ENCODE results near the gene CPNE1.
"Not testable (repeated sequence)": the region's sequence is repeated elsewhere in the genome, so short reads cannot be mapped to it uniquely, and the experiment has no call there.

The CPNE1 gene

DNA sequence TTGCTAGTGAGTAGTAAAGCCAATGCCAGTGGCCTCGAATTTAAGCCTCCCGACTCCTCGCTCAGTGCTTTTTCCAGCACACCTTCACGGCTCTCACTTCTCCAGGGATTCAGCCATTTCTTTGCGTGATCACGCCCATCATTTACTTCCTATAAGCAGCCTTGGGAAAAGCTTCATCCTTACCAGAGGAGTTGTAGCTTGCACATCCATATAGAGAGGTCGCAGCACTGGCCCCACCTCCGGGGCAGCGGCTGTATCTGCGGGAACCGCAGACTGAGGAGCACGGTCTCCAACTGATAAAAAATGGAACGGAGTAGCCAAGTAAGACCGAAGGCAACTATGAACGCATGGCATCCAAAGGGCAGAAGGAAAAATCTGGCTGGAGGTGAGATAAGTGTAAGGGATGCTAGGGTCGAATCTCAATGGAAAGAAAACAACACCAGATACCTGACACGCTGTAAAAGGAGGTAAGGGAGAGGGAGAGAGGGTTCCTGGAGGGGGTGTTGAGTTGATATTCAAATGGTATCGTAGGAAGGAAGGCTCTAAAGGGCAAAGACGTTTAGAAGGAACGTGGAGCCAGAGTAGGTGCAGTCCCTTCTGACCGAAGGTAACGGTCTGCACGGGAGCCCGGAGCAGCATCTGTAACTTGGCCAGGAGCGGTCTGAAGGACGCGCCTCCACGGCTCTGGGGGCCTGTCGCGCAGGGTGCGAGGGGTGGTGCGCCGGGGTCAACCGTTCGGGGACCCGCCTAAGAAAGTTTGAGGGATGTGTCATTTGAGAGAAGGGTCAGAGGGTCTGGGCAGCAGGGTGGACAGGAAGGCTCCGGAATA, 33.8 kb upstream of the CPNE1 start:
- no peak for DNase-seq (ENCODE audit: low spot score)

DNA sequence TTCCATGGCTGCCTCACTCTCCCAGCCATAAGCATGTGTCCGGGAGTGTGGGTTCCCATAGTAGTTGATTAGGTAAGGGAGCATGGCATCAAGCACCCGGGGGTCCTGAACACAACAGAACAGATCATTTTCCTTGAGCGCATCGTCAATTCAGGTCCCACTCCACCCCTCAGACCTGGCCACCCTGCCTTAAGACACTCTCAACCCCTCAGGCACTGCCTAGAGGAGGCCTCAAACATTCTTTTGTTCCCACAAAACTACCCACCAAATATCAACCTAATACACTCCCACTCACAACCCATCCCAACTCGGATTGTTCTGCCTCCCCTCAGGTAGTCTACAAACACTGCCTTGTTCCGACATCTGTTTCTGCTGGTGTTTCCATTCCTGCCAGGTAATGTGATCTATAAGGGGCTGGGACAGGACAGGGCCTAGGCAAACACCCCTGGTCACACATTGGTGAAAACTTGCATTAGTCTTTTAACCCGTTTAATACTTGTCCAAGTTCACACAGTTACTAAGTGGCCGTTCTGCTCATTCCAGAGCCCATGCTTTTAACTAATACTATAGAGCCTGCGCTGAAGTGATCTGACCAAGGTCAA, 33.1 kb upstream of the CPNE1 start:
- DNase-seq (ENCODE audit: low spot score) = no peak

DNA sequence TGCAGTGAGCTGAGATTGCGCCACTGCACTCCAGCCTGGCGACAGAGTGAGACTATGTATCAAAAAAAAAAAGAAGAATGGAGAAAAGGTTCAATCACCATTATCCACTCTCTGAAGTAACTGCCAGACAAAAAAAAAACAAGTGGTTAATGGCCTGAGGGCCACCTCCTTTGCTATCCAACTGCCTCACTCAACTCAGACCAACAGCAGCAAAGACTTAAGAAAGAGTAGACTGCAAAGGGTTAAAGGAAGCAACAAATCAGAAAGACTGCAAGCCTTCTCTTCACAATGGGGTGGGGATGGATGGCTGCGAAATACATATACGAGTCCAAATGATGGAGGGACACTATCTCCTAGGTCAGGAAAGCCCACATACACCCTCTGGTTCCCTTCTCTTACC, 31.3 kb upstream of the CPNE1 start:
- DNase-seq (ENCODE audit: low spot score) = no peak

DNA sequence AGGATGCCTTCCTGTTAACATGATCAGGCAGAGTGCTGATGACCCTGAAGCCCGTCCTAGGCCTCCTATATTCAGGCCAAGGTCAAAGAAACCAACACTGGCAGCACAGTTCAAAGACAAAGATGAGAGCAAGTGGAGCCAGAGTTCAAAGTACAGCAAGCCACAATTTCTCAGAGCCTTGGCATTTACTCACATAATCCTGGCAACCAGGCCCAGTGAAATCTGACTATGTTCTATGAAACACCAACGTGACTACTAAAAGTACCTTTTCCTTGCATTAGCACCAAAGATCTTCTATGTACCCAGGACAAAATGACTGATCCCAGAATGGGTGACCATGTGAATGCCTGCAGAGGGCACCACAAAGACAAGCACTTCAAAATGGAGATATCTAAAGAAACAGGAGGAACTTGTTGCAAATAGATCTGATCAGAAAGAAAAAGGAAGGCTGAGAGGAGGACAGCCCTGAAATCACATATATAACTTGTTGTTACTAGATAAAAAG, 30.6 kb upstream of the CPNE1 start:
- DNase-seq (ENCODE audit: low spot score) = no peak

DNA sequence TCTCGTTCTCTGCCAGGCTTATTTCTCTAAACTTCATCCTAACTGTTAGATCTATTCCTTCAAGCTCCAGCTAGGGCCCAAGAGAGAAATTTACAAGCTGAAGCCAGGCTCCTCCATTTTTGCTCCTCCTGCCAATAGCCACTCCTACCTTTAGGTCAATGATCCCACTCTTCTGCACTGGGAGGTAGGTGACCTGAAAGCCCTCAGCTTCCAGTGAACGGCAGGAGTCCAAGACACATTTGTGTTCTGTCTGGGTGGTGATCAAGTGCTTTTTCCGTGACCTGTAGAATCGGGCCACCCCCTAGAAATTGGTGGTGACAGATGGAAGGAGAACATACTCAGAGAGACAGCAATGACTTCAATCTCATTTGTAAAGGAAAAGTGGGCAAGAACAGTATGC, 25.6 kb upstream of the CPNE1 start:
- no peak for DNase-seq (ENCODE audit: low spot score)

DNA sequence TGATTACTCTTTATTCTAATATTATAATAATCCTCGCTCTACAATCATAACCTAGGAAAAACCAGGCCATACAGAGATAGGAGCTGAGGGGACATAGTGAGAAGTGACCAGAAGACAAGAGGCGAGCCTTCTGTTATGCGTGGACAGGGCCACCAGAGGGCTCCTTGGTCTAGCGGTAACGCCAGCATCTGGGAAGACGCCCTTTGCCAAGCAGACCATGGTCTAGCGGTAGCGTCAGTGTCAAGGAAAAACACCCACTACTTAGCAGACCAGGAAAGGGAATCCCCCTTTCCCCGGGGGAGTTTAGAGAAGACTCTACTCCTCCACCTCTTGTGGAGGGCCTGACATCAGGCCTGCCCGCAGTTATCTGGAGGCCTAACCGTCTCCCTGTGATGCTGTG, 22.2 kb upstream of the CPNE1 start:
- DNase-seq (ENCODE audit: low spot score) = not testable (repeated sequence)

DNA sequence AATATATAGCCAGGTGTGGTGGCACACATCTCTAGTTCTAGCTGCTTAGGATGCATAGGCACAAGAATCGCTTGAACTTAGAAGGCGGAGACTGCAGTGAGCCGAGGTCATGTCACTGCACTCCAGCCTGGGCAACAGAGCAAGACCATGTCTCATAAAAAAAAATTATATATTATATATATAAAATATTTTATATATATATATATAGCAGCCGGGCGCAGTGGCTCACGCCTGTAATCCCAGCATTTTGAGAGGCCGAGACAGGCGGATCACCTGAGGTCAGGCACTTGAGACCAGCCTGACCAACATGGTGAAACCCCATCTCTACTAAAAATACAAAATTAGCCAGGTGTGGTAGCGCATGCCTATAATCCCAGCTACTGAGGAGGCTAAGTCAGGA, 20.7 kb upstream of the CPNE1 start:
- not testable (repeated sequence) for DNase-seq (ENCODE audit: low spot score)

DNA sequence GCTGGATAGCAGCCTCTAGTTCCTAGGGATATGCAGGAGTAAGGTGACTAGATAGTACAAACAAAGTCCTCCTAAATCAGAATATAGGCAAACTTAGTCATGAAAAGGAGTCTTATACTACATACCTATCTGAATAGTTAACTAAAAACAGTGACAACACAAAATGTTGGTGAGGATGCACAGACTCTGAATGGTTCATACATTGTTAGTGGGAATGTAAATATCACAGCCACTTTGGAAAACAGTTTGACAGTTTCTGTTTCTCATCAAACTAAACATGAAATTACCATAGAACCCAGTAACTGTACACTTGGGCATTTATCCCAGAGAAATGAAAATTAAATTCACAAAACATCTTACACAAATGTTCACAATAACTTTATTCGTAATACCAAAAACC, 17.3 kb upstream of the CPNE1 start:
- no peak for DNase-seq (ENCODE audit: low spot score)

DNA sequence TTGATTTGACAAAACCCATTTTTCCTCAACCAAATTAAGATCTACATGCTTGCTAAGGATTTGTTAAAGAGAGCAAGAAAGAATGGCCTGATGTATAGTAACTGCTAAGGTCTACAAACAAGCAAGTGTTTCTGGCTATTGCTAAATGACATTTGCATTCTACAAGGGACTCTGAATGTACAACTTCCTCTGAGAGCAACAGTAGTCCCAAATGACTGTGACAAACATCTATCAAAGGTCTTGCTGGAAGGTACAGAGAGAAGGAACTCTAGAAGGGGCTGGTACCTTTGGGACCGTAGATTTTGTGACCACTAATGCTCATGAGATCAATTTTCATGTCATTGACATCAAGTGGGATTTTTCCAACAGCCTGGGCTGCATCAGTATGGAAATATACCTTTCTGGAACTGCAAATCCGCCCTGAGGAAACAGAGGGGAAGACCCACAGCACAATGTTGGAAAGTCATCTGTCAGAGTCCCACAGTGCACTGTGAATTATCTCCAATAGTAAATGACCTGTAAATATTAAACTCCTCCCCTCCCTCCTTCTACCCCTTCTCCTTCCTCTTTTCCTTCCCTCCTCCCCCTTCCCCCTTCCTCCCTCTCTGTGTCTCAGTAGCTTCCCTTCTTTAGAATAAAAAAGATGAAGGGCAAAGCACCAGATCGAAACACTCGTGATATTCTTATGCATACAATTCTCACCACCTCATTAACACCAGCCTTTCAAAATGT, 15.9 kb upstream of the CPNE1 start:
- DNase-seq (ENCODE audit: low spot score) = no peak

DNA sequence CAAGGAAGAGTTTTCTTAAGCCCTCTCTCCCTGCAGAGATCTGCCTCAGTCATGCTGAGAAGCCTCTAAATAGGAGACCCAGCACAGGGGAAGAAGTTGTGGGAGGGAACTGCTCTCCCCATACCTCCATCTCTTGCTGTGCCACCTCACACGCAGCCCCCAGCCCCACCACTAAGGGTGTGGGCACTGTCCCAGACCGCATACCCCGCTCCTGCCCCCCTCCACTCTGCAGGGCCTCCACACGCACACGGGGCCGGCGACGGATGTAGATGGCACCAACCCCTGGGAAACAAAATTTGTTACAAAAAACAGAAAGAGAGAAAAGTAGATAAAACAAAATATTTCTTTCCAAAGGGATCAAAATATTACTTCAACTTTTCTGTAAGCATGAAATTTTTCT, 10.2 kb upstream of the CPNE1 start:
- no peak for DNase-seq (ENCODE audit: low spot score)

DNA sequence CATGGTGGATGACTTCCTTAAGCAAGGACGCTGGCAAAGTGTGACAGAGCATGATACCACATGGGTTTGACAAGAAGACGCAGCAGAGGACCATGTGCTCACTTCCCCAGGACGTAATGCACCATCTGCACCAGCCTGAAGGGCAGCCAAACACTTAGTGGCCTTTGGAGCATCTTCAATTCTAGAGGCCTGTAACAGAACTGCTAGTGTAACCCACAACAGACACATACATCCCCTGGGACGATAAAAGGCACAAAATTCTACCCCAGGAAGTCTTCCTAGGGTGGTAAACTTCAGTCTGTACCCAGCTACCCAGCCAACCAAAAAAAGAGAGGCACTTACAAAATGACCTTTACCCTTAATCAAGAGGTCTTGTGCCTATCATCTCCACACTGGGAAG, 9.2 kb upstream of the CPNE1 start:
- DNase-seq (ENCODE audit: low spot score) = no peak

DNA sequence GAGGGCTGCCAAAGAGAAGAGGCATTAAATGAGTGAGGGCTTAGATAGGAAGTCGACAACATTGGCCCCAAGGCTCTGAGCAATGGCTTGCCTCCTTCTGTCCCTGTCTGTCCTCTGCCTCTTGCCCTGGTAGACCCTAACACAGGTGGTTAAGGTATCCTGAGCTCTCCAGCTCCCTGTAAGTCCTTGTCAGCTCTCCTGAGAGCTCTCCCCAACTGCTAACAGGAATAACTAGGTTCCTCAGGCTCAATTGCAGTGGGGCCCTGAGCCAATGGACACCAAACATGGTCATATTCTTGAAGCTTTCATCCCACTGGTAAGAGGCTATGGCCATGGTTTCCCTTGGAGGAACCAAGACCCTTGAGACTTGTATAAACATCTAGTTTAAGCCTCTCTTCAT, 5.0 kb upstream of the CPNE1 start:
- DNase-seq (ENCODE audit: low spot score) = no peak

DNA sequence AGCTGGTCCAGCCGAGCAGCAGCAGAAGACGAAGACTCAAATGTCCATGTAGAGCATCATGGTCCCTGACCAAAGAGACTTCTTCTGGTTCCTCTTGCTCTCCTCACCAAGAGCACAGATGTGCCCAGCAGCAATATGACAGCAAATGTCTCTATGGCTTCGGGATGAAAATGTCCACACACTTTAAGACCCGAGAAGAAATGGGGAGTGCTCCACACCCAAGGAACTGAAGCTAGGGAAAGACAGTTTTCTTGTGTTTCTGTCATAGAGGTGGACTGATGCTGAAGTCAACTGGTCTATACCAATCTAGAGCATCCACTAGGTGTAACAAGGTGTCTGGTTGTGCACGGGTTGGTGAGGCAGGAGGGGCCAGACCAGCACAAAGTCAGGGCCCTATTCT, 4.5 kb upstream of the CPNE1 start:
- DNase-seq (ENCODE audit: low spot score) = no peak

DNA sequence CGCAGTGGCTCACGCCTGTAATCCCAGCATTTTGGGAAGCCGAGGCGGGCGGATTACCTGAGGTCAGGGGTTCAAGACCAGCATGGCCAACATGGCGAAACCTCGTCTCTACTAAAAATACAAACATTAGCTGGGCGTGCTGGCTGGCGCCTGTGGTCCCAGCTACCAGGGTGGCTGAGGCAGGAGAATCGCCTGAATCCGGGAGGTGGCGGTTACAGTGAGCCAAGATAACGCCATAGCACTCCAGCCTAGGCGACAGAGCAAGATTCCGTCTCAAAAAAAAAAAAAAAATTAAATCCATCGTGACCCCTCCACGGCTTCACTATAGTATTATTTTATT, 1.2 kb upstream of the CPNE1 start:
- no peak for DNase-seq (ENCODE audit: low spot score)

DNA sequence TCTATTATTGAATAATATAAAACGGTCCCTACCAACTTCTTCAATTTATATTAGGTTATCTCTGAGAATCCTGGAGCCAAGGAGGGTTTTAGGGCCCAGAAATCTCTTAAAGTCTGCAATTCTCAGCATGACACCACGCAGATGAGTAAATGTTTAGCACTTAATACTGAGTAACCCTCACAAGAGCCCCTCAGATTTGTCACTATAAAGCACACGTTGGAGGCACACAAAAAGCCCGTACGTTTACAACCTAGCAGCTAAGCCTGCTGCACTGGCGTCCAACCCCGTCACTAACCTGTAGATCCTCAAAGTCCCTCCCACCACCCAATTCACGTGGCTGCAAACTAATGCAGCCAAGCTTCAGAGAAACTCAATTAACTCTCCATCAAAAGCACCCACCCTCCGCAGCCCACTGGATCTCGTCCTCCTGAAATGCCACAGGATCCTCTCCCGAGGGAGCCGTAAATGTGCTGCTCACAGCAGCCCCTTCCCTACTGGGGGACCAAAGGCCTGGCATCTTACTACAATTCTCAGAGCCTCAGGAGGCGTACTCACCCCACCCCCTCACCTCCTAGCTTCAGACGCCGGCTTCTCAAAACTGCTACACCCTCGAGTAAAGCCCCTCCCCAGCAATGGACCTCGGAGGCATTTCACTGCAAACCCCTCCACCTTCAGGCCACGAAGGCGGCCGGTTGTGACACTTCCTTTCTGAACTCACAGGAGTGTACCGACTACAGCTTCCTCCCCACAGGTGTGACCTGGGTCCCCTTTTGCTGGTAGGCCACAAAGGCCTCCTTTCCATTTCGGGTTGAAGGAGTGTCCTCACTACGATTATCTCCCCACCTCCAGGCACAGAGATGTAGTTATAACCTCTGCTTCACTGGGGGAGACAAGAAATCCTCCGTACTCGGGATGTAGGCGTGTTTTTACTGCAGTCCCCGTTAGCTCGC, 909 bp downstream of the CPNE1 start:
- peak; percentile 39 for DNase-seq (ENCODE audit: low spot score)

DNA sequence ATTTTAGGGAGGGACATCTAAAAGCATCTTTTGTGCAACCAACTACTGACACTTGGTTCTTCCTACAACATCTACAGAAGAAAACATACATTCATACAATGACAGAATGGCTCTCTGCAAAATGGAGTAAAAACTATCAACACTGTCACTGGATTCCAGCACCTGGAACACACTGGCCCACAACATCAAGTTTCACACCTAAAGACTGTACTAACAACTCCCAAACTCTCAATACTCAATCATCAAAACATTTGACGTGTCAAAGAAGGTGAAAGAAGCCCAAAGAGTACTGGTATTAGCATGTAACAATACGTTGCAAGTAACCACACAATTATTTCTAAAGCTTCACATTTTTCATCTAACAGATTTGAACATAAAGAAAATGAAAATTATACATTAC, 2.1 kb downstream of the CPNE1 start:
- no peak for DNase-seq (ENCODE audit: low spot score)

DNA sequence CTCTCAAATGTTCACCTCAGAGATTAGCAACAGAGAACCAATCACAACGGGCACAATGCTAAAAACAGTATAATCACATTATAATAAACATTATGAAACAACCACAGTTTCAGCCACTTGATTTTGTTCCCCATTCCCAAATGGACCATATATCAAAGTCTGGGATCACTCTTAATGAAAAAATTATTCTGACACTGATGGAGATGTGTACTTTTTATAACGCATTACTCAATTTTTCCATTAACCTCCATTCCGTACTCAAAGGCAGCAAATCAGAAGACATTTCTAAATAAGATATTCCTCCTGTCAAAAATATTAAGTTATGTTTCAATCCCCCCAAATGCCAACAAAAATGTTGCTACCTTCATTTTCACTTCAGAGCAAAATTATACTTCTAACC, 2.8 kb downstream of the CPNE1 start:
- no peak for DNase-seq (ENCODE audit: low spot score)

DNA sequence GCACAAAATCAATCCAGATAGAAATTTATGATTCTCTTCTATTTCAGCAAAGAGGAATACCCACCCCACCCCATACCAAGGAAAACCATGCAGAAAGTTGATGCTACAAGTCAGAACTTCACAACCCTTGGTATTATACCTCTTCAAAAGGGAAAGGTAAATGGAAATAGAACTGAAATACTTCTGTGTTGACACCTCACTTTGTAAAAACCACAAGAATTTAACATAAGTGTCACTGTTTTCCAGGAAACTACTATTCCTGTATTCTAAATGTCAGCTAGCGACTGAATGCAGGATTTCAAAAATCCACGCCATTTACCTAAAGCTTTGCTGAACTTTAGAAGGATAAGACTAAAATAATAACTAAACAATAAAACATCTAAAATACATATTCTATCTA, 3.6 kb downstream of the CPNE1 start:
- DNase-seq (ENCODE audit: low spot score) = no peak

DNA sequence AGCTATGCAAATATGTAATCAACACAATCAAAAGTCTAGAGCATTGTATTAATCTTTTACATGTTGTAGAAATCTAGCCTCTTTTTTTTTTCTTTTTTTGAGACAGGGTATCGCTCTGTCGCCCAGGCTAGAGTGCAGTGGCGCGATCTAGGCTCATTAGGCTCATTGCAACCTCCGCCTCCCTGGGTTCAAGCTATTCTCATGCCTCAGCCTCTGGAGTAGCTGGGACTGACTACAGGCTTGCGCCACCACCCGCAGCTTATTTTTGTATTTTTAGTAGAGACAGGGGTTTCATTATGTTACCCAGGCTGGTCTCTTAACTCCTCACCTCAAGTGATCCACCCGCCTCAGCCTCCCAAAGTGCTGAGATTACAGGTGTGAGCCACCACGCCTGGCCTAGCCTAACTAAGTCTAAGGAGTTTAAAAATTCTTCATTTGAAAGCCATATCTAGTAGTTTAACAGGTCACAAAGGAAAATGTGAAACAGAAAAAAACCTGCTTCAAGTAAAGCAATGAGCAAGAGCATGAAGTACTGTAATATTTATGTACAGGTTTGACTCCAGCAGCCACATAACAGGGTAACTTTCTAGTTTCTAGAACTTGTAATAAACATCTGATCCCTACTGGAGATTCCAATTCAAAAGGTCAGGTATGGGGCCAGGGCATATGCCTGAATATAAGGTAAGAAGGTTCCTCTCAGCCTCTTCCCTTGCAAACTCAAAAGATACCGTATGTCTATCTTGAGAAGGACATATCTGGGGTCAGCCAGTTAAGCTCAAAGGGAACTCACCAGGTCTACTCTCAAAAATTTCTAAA, 4.4 kb downstream of the CPNE1 start:
- no peak for DNase-seq (ENCODE audit: low spot score)

DNA sequence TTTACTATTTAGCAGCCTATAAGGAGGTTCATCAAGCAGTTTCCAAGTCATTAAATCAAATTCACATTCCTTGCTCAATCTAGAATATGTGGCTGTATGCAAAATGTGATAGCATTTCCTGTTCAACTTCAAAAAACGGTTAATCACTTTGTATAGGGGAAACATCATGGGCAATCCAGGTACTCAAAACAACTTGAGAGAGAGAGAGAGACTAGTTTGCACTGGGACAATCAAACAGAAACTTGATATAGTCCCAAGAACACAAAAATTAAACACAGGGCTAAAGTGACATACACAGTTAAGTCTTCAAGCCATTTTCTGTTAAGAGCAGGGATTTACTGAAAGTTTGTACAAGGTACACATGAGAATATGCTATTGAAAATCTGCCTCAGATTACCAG, 7.4 kb downstream of the CPNE1 start:
- DNase-seq (ENCODE audit: low spot score) = no peak

DNA sequence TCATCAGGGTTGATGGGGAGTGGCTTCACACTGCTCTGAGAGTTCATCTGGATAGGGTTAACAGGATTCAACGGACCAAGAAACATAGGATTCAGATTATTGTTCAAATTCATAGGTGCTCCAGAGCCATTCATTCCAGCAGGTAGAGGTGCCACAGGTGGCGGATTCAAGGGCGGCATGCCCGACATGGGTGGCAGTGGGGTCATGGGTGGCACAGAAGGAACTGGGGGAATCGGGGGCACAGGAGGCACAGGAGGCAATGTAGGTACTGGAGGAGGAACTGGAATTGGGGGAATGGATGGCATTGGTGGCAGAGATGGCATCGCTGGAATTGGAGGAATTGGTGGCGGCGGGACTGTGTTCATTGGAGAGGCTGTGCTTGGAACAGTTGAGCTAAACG, 10.3 kb downstream of the CPNE1 start:
- no peak for DNase-seq (ENCODE audit: low spot score)

All from putamen (tissue), 1 donor.